Neural cell (in vitro differentiated cells): ENCODE results near the gene RAB22A.

Experiments used
- CTCF ChIP-seq: fragments of 450-650 bp; IDR thresholded peaks from 2 replicates; pipeline ENCODE4 v1.5.1; 2014; ENCODE audit warnings: antibody characterized with exemption, mild to moderate bottlenecking, moderate library complexity; ENCODE audit not compliant: poor library complexity, severe bottlenecking
- POLR2AphosphoS5 ChIP-seq: IDR thresholded peaks from 2 replicates; pipeline ENCODE4 v1.6.1; 2012

DNA sequence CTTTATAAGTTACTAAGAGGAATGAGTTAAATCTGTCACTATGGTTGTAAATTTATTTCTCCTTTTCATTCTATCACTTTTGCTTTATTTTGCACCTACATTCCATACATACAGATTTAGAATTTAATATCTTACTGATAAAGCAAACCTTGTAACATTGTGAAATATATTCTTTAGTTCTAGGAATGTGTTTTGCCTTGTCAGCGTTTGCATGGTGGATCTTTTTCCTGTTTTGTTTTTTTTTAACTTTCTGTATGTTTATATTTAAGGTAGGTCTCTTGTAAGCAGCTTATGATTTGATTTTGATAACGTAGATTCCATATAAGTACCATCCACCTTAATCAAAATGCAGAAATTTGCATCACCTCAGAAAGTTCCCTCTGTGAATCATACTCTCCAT lies 16.4 kb downstream of the RAB22A start:
- no peak for TF ChIP-seq CTCF
- TF ChIP-seq POLR2AphosphoS5, result no peak
